Endometrial microvascular endothelial cells (primary cell): ENCODE measurements around the gene FAM13A. TPM values are rescaled to one million over a fixed set of nuclear protein-coding genes. Genes with fewer than 3 reads are reported as not detected.

ENCODE experiments used
- in situ Hi-C: cut with HindIII; loops from 2 replicates; pipeline ENCODE4 v1.10.0; 2017; ENCODE audit warnings: low sequenced_read_pairs, low pct_unique_long_range_greater_than_20kb; ENCODE audit errors: inconsistent ontology term
- total RNA-seq: library from RNA; depleted of rRNA; stranded (reverse); fragments of >200 nt; gene quantifications from one replicate; pipeline ENCODE4 v1.2.3, GENCODE V29; 2015; ENCODE audit errors: inconsistent ontology term

The FAM13A gene
- total RNA-seq, 1 donor from 2014 or later: 3.9 TPM

- in situ Hi-C loops: no loop called here
Measured at GRCh38 chr4:88971536-88971935, 85.4 kb downstream of the FAM13A start.

GRCh38 chr4:88969746-88970145 is 87.2 kb downstream of the FAM13A start:
- in situ Hi-C loops: no loop called here

- in situ Hi-C loops: no loop called here
Measured at GRCh38 chr4:88969271-88969670, 87.7 kb downstream of the FAM13A start.

- in situ Hi-C loops: no loop called here
Measured at GRCh38 chr4:88967883-88968331, 89.1 kb downstream of the FAM13A start.

- in situ Hi-C loops: no loop called here
Measured at GRCh38 chr4:88965053-88965452, 91.9 kb downstream of the FAM13A start.

- in situ Hi-C loops: no loop called here
Measured at GRCh38 chr4:88964450-88964849, 92.5 kb downstream of the FAM13A start.

- in situ Hi-C loops: no loop called here
Measured at GRCh38 chr4:88963817-88964216, 93.2 kb downstream of the FAM13A start.

GRCh38 chr4:88962396-88962795 is 94.6 kb downstream of the FAM13A start:
- in situ Hi-C loops: no loop called here

GRCh38 chr4:88960576-88960975 is 96.4 kb downstream of the FAM13A start:
- in situ Hi-C loops: no loop called here

GRCh38 chr4:88958080-88958479 is 98.9 kb downstream of the FAM13A start:
- in situ Hi-C loops: no loop called here

- in situ Hi-C loops: no loop called here
Measured at GRCh38 chr4:88957570-88957969, 99.4 kb downstream of the FAM13A start.

- in situ Hi-C loops: no loop called here
Measured at GRCh38 chr4:88955580-88956380, 101.2 kb downstream of the FAM13A start.

GRCh38 chr4:88953400-88953799 is 103.6 kb downstream of the FAM13A start:
- in situ Hi-C loops: no loop called here

- in situ Hi-C loops: no loop called here
Measured at GRCh38 chr4:88952081-88952480, 104.9 kb downstream of the FAM13A start.

GRCh38 chr4:88949605-88950004 is 107.4 kb downstream of the FAM13A start:
- in situ Hi-C loops: no loop called here

GRCh38 chr4:88940506-88940905 is 116.5 kb downstream of the FAM13A start:
- in situ Hi-C loops: no loop called here

GRCh38 chr4:88939697-88940096 is 117.3 kb downstream of the FAM13A start:
- in situ Hi-C loops: no loop called here

GRCh38 chr4:88938138-88938537 is 118.8 kb downstream of the FAM13A start:
- in situ Hi-C loops: no loop called here

- in situ Hi-C loops: no loop called here
Measured at GRCh38 chr4:88937081-88937480, 119.9 kb downstream of the FAM13A start.

- in situ Hi-C loops: no loop called here
Measured at GRCh38 chr4:88933414-88934160, 123.4 kb downstream of the FAM13A start.
